DOHH2 (cell line): ENCODE measurements around the gene TRERF1.

Source experiments
- EZH2phosphoT487 ChIP-seq: fragments of 200-600 bp; sonication (generic); IDR thresholded peaks from 2 replicates; pipeline ENCODE4 v1.6.1; 2017; ENCODE audit warnings: borderline replicate concordance, mild to moderate bottlenecking, antibody characterized with exemption, low read length, moderate library complexity, mixed read lengths
- TF ChIP-seq, protein P1 (sequence below): fragments of 200-600 bp; sonication (generic); IDR thresholded peaks from one replicate; pipeline ENCODE4 v1.5.1; 2014; ENCODE audit warnings: antibody characterized with exemption, mild to moderate bottlenecking, low read depth, low read length; ENCODE audit not compliant: poor library complexity, severe bottlenecking

DNA sequence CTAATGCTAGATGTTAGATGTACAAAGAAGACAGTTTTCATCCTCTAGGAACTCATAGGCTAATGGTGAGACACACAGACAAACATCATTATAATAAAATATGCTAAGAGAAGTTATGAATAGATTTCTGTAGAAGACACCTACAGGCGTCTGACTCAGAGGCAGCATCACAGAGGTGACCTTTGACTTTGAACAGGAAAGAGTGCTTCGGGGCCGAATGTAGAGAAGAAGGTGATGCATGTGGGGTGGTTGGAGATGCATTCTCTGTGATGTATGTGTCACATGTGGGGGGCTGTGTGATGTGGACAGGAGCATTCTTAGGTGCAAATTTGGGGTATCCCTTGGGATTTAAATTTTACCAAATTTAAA, 271.8 kb downstream of the TRERF1 start:
- TF ChIP-seq, protein P1, sequence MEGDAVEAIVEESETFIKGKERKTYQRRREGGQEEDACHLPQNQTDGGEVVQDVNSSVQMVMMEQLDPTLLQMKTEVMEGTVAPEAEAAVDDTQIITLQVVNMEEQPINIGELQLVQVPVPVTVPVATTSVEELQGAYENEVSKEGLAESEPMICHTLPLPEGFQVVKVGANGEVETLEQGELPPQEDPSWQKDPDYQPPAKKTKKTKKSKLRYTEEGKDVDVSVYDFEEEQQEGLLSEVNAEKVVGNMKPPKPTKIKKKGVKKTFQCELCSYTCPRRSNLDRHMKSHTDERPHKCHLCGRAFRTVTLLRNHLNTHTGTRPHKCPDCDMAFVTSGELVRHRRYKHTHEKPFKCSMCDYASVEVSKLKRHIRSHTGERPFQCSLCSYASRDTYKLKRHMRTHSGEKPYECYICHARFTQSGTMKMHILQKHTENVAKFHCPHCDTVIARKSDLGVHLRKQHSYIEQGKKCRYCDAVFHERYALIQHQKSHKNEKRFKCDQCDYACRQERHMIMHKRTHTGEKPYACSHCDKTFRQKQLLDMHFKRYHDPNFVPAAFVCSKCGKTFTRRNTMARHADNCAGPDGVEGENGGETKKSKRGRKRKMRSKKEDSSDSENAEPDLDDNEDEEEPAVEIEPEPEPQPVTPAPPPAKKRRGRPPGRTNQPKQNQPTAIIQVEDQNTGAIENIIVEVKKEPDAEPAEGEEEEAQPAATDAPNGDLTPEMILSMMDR = no peak
- no peak for TF ChIP-seq EZH2phosphoT487
